ENCODE measurements around the gene BANP. TPM values are rescaled to one million over a fixed set of nuclear protein-coding genes. Genes with fewer than 3 reads are reported as not detected.

The BANP gene
- total RNA-seq, 1 donor, result 15.5 TPM

- no peak for DNase-seq (ENCODE audit: low read depth)
- H3K4me3 ChIP-seq (ENCODE audit: low read depth, low read length), result no peak overlapping the region
- TF ChIP-seq CTCF (IDR thresholded peaks at IDR 0.05; ENCODE audit: insufficient read depth, low read length), result no peak
Observed at GRCh38 chr16:87959391-87959990, 8.3 kb downstream of the BANP start.

- no peak for TF ChIP-seq CTCF (IDR thresholded peaks at IDR 0.05; ENCODE audit: insufficient read depth, low read length)
- no peak overlapping the region for H3K4me3 ChIP-seq (ENCODE audit: low read depth, low read length)
- no peak for DNase-seq (ENCODE audit: low read depth)
Observed at GRCh38 chr16:87960296-87960695, 9.1 kb downstream of the BANP start.

GRCh38 chr16:87960852-87961251 lies 9.6 kb downstream of the BANP start:
- TF ChIP-seq CTCF (IDR thresholded peaks at IDR 0.05; ENCODE audit: insufficient read depth, low read length), result no peak
- no peak overlapping the region for H3K4me3 ChIP-seq (ENCODE audit: low read depth, low read length)
- no peak for DNase-seq (ENCODE audit: low read depth)

- no peak for DNase-seq (ENCODE audit: low read depth)
- no peak for TF ChIP-seq CTCF (IDR thresholded peaks at IDR 0.05; ENCODE audit: insufficient read depth, low read length)
- H3K4me3 ChIP-seq (ENCODE audit: low read depth, low read length), result no peak overlapping the region
Observed at GRCh38 chr16:87961623-87962022, 10.4 kb downstream of the BANP start.

- TF ChIP-seq CTCF (IDR thresholded peaks at IDR 0.05; ENCODE audit: insufficient read depth, low read length), result no peak
- DNase-seq (ENCODE audit: low read depth), result peak; percentile 89
- no peak overlapping the region for H3K4me3 ChIP-seq (ENCODE audit: low read depth, low read length)
Observed at GRCh38 chr16:87963400-87963799, 12.2 kb downstream of the BANP start.

- H3K4me3 ChIP-seq (ENCODE audit: low read depth, low read length), result no peak overlapping the region
- no peak for TF ChIP-seq CTCF (IDR thresholded peaks at IDR 0.05; ENCODE audit: insufficient read depth, low read length)
- DNase-seq (ENCODE audit: low read depth), result no peak
Observed at GRCh38 chr16:87964049-87964659, 12.9 kb downstream of the BANP start.

- no peak for DNase-seq (ENCODE audit: low read depth)
- no peak for TF ChIP-seq CTCF (IDR thresholded peaks at IDR 0.05; ENCODE audit: insufficient read depth, low read length)
- no peak overlapping the region for H3K4me3 ChIP-seq (ENCODE audit: low read depth, low read length)
Observed at GRCh38 chr16:87965417-87965816, 14.2 kb downstream of the BANP start.

Measured in fibroblast of the aortic adventitia (primary cell).